Keratinocyte (primary cell): Measurements from ENCODE around the gene PTDSS2. TPM values are rescaled to one million over a fixed set of nuclear protein-coding genes. Genes with fewer than 3 reads are reported as not detected.

Experiments
- DNase-seq: peaks from one replicate; pipeline ENCODE4 v3.0.0-alpha.2; 2011; ENCODE audit warnings: low read depth, missing footprints, low spot score
- FAIRE-seq: peaks from 2 replicates; lab custom pipeline; 2011; peaks lifted over from hg19 to GRCh38; lab: Jason Lieb, UNC
- H2AFZ ChIP-seq: 2 replicates; pipeline ENCODE4 v1.6.0; 2012; ENCODE audit warnings: low read length, control low read depth, inconsistent platforms; ENCODE audit not compliant: control insufficient read depth
- H3K27ac ChIP-seq: 2 replicates; pipeline ENCODE4 v1.5.1; 2011; ENCODE audit warnings: low read length; ENCODE audit not compliant: control insufficient read depth, insufficient read depth
- H3K27me3 ChIP-seq: 3 replicates; pipeline ENCODE4 v1.6.0; 2011; ENCODE audit warnings: low read length; ENCODE audit not compliant: control insufficient read depth, insufficient read depth; ENCODE audit errors: extremely low read depth
- H3K36me3 ChIP-seq, 2 experiments: 2 replicates in 1 of 2; 3 replicates in 1 of 2; pipeline ENCODE4 v1.5.1; 2011; ENCODE audit warnings: low read length in 2 of 2, mild to moderate bottlenecking in 1 of 2; ENCODE audit not compliant: control insufficient read depth in 2 of 2, insufficient read depth in 2 of 2; ENCODE audit errors: extremely low read depth in 1 of 2
- H3K4me1 ChIP-seq: 3 replicates; pipeline ENCODE4 v1.5.1; 2011; ENCODE audit warnings: low read length; ENCODE audit not compliant: control insufficient read depth, insufficient read depth; ENCODE audit errors: extremely low read depth
- H3K4me2 ChIP-seq: 3 replicates; pipeline ENCODE4 v1.6.0; 2011; ENCODE audit warnings: low read depth, low read length; ENCODE audit not compliant: control insufficient read depth, insufficient read depth; ENCODE audit errors: extremely low read depth
- H3K4me3 ChIP-seq, 3 experiments: fragments of 200-600 bp in 1 of 3; sonication (generic) in 1 of 3; 2 replicates in 2 of 3; 3 replicates in 1 of 3; pipeline ENCODE4 v1.5.1; 2011 to 2016; ENCODE audit warnings: low read length in 3 of 3, mild to moderate bottlenecking in 3 of 3, control low read depth in 2 of 3, inconsistent platforms in 1 of 3, low read depth in 1 of 3, mixed read lengths in 1 of 3, mixed run types in 1 of 3, moderate library complexity in 1 of 3; ENCODE audit not compliant: control insufficient read depth in 2 of 3, insufficient read depth in 2 of 3; ENCODE audit errors: extremely low read depth in 1 of 3
- H3K79me2 ChIP-seq: 2 replicates; pipeline ENCODE4 v1.6.0; 2012; ENCODE audit warnings: low read length; ENCODE audit not compliant: control insufficient read depth, insufficient read depth
- H3K9ac ChIP-seq: 3 replicates; pipeline ENCODE4 v1.6.0; 2011; ENCODE audit warnings: low read length; ENCODE audit not compliant: control insufficient read depth, insufficient read depth; ENCODE audit errors: extremely low read depth
- H3K9me1 ChIP-seq: 3 replicates; pipeline ENCODE4 v1.6.0; 2011; ENCODE audit warnings: low read length; ENCODE audit not compliant: control insufficient read depth, insufficient read depth; ENCODE audit errors: extremely low read depth
- H3K9me3 ChIP-seq: 2 replicates; pipeline ENCODE4 v1.5.1; 2012; ENCODE audit warnings: low read depth, low read length; ENCODE audit not compliant: control insufficient read depth
- H4K20me1 ChIP-seq: 3 replicates; pipeline ENCODE4 v1.6.0; 2011; ENCODE audit warnings: low read length; ENCODE audit not compliant: control insufficient read depth, insufficient read depth; ENCODE audit errors: extremely low read depth
- CTCF ChIP-seq, 3 experiments: IDR thresholded peaks in 1 of 3; conservative IDR thresholded peaks in 1 of 3; optimal IDR thresholded peaks in 1 of 3; 2 replicates in 2 of 3; 3 replicates in 1 of 3; pipeline versions ENCODE3 to v1.5.1; 2011; ENCODE audit warnings: low read length in 3 of 3, mild to moderate bottlenecking in 3 of 3, moderate library complexity in 2 of 3, control low read depth in 1 of 3, inconsistent platforms in 1 of 3; ENCODE audit not compliant: insufficient read depth in 2 of 3; ENCODE audit errors: extremely low read depth in 1 of 3
- EZH2 ChIP-seq: IDR thresholded peaks from one replicate; pipeline ENCODE4 v1.6.1; 2012; ENCODE audit warnings: inconsistent platforms, mild to moderate bottlenecking, low read length, moderate library complexity
- dilution Hi-C: fragments of 300-500 bp; cut with MboI; formaldehyde crosslinking; loops from one replicate; pipeline ENCODE4 v1.7.0; 2020; ENCODE audit warnings: low sequenced_read_pairs; ENCODE audit not compliant: extremely low pct_ligation_motif_present
- polyA plus RNA-seq, 5 experiments: library from polyadenylated mRNA; depleted of rRNA in 3 of 5; stranded (reverse) in 3 of 5; stranded (forward) in 1 of 5; unstranded in 1 of 5; fragments of >200 nt; gene quantifications; 1 replicate in 1 of 5; 2 replicates in 3 of 5; 3 replicates in 1 of 5; pipeline versions ENCODE4 v1.2.1 to v1.2.3, GENCODE V29; 2011 to 2012; ENCODE audit warnings: missing spikeins in 2 of 5, low read depth in 1 of 5, low replicate concordance in 1 of 5

PTDSS2 gene
- polyA plus RNA-seq, 1 donor (not counting 4 experiments of a cell fraction or from before 2014, with no cell fraction given) = 21.6 TPM

GRCh38 chr11:496834-497564 lies 46.9 kb downstream of the PTDSS2 start:
- Histone ChIP-seq H3K4me2 (no peak overlapping the region), H4K20me1 (no peaks in the 10 kb centered on the region), H3K79me2 (peaks cover 7% of the 10 kb centered on the region), H3K9me3 (no peaks in the 10 kb centered on the region), H3K9ac (no peak overlapping the region), H3K27ac (no peak overlapping the region), H3K4me1 (no peaks in the 10 kb centered on the region), H3K27me3 (no peaks in the 10 kb centered on the region), H3K4me3 (no peak overlapping the region), H2AFZ (no peak overlapping the region), H3K9me1 (no peaks in the 10 kb centered on the region), H3K36me3 (peaks cover 47 to 57% of the 10 kb centered on the region in 2 experiments)
- FAIRE-seq (no peak), DNase-seq (no peak)
- TF ChIP-seq CTCF (optimal IDR thresholded peaks at IDR 0.05 in 1 of 3, IDR thresholded peaks at IDR 0.05 in 1 of 3, conservative IDR thresholded peaks at IDR 0.05 in 1 of 3; ENCODE audit: extremely low read depth in 1 of 3, insufficient read depth in 2 of 3, low read length in 3 of 3) = no peak
- TF ChIP-seq EZH2 = no peak
- dilution Hi-C loops = no loop called here

DNA sequence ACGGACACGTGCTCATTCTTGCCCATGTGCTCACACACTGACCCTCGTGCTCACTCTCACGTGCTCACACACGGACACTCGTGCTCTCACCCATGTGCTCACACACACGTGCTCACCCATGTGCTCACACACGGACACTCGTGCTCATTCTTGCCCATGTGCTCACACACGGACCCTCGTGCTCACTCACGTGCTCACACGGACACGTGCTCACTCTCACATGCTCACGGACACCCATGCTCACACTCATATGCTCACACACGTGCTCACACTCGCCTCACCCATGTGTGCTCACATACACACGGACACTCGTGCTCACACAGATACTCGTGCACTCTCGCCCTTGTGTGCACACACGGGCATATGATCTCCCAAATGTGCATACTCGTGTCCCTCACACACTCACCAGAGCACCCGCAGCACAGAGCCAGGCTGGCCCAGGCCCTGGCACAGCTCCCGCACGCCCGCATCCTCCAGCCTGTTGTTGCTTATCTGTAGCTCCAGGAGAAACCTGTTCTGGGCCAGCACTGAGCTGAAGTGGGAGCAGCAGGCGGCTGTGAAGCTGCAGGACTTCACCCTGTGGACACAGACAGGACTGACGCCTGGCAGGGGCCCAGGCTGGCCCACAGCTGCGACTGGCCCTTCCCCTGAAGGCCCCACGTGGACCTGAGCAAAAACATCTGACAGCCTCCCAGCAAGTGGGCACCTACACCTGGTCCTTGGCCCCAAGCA lies 47.7 kb downstream of the PTDSS2 start:
- Histone ChIP-seq H3K36me3 (peaks cover 49 to 57% of the 10 kb centered on the region in 2 experiments), H3K79me2 (peaks cover 14% of the 10 kb centered on the region), H3K9me3 (no peaks in the 10 kb centered on the region), H2AFZ (no peak overlapping the region), H3K27me3 (no peaks in the 10 kb centered on the region), H3K27ac (no peak overlapping the region), H3K4me2 (no peak overlapping the region), H3K9ac (no peak overlapping the region), H3K9me1 (no peaks in the 10 kb centered on the region), H4K20me1 (no peaks in the 10 kb centered on the region), H3K4me1 (peaks cover 1% of the 10 kb centered on the region), H3K4me3 (no peak overlapping the region)
- TF ChIP-seq CTCF (optimal IDR thresholded peaks at IDR 0.05 in 1 of 3, IDR thresholded peaks at IDR 0.05 in 1 of 3, conservative IDR thresholded peaks at IDR 0.05 in 1 of 3; ENCODE audit: extremely low read depth in 1 of 3, insufficient read depth in 2 of 3, low read length in 3 of 3) (no peak), EZH2 (no peak)
- DNase-seq (no peak), FAIRE-seq (no peak)
- dilution Hi-C loops = no loop called here
